HepG2 (cell line): ENCODE results near the gene ASB3. TPM values are rescaled to one million over a fixed set of nuclear protein-coding genes. Genes with fewer than 3 reads are reported as not detected.
A peak's percentile ranks its signal among the peaks of the same experiment; 100 is the strongest.

Source experiments
- CHD4 ChIP-seq: fragments of 200-600 bp; sonication (generic); IDR thresholded peaks from 2 replicates; pipeline ENCODE4 v1.7.0; 2017; ENCODE audit warnings: mild to moderate bottlenecking, low read length, borderline replicate concordance
- FOXC1 ChIP-seq: sonication (generic); formaldehyde crosslinking; IDR thresholded peaks from 2 replicates; pipeline ENCODE4 v1.8.0; 2022; ENCODE audit warnings: mild to moderate bottlenecking, missing genetic modification reagents, borderline replicate concordance
- GATAD2A ChIP-seq: IDR thresholded peaks from 2 replicates; pipeline ENCODE4 v1.6.1; 2016
- HMG20B ChIP-seq: conservative IDR thresholded peaks from 2 replicates; pipeline ENCODE4 v1.6.1; 2016; ENCODE audit warnings: missing genetic modification reagents, missing compliant biosample characterization
- HNRNPL ChIP-seq: fragments of 200-400 bp; formaldehyde crosslinking; IDR thresholded peaks from 2 replicates; pipeline ENCODE4 v1.6.1; 2017; ENCODE audit warnings: mild to moderate bottlenecking, low read depth, low read length
- IKZF4 ChIP-seq: sonication (generic); formaldehyde crosslinking; IDR thresholded peaks from 2 replicates; pipeline ENCODE4 v1.5.1; 2020; ENCODE audit warnings: borderline replicate concordance, mild to moderate bottlenecking, low read depth, missing genetic modification reagents; ENCODE audit errors: not compliant biosample characterization
- MBNL3 ChIP-seq: fragments of 250-450 bp; sonication (Bioruptor Pico); conservative IDR thresholded peaks from 2 replicates; pipeline ENCODE4 v1.8.0; 2022; ENCODE audit warnings: mild to moderate bottlenecking, inconsistent platforms
- PHF20 ChIP-seq: sonication (generic); formaldehyde crosslinking; IDR thresholded peaks from 2 replicates; pipeline ENCODE4 v1.5.0; 2020; ENCODE audit warnings: mild to moderate bottlenecking, missing genetic modification reagents
- RAD21 ChIP-seq: fragments of 450-650 bp; formaldehyde crosslinking; IDR thresholded peaks from 2 replicates; pipeline ENCODE4 v1.5.0; 2020; ENCODE audit warnings: mild to moderate bottlenecking
- SOX13 ChIP-seq, 3 experiments: fragments of 450-650 bp in 1 of 3; sonication (generic) in 1 of 3; formaldehyde crosslinking in 1 of 3; IDR thresholded peaks in 2 of 3; conservative IDR thresholded peaks in 1 of 3; 2 replicates each; pipeline versions ENCODE4 v1.5.0 to v1.6.1; 2016 to 2020; ENCODE audit warnings: antibody characterized with exemption in 1 of 3, mild to moderate bottlenecking in 1 of 3, missing compliant biosample characterization in 1 of 3, missing genetic modification reagents in 1 of 3, moderate library complexity in 1 of 3
- ZFP36 ChIP-seq: fragments of 150-350 bp; IDR thresholded peaks from 2 replicates; pipeline ENCODE4 v1.6.1; 2018; ENCODE audit warnings: borderline replicate concordance, low read length, low read depth; ENCODE audit not compliant: partially characterized antibody
- ZNF205 ChIP-seq: IDR thresholded peaks from 2 replicates; pipeline ENCODE4 v1.6.1; 2018; ENCODE audit warnings: missing biosample characterization, missing genetic modification reagents
- ZNF3 ChIP-seq: IDR thresholded peaks from 2 replicates; pipeline ENCODE4 v1.7.0; 2017; ENCODE audit warnings: inconsistent platforms
- ZNF326 ChIP-seq: sonication (generic); formaldehyde crosslinking; IDR thresholded peaks from 2 replicates; pipeline ENCODE4 v1.4.0; 2020; ENCODE audit warnings: missing genetic modification reagents, borderline replicate concordance
- ZNF335 ChIP-seq: sonication (generic); formaldehyde crosslinking; IDR thresholded peaks from 2 replicates; pipeline ENCODE4 v1.4.0; 2020; ENCODE audit warnings: missing genetic modification reagents
- polyA plus RNA-seq, 8 experiments: library from polyadenylated mRNA; depleted of rRNA in 3 of 8; stranded (reverse) in 7 of 8; unstranded in 1 of 8; fragments of >200 nt; fragmentation: Illumina TruSeq in 4 of 8; extraction: Trizol in 4 of 8; gene quantifications; 2 replicates each; pipeline versions ENCODE4 v1.2.1 to v1.2.3, GENCODE V29; 2011 to 2016; ENCODE audit warnings: low read depth in 4 of 8, missing spikeins in 1 of 8, mixed read lengths in 1 of 8; ENCODE audit not compliant: insufficient read depth in 1 of 8
- total RNA-seq, 5 experiments: library from RNA; depleted of rRNA; stranded (reverse); fragments of >200 nt; fragmentation: Illumina TruSeq; extraction: Trizol; gene quantifications; 2 replicates each; pipeline ENCODE4 v1.2.3, GENCODE V29; 2016; ENCODE audit warnings: low read depth in 1 of 5
- TF ChIP-seq, protein P1 (sequence below): sonication (generic); formaldehyde crosslinking; IDR thresholded peaks from 2 replicates; pipeline ENCODE4 v1.5.1; 2020; ENCODE audit warnings: missing genetic modification reagents, mild to moderate bottlenecking, borderline replicate concordance
- TF ChIP-seq, protein P2 (sequence below): fragments of 450-650 bp; IDR thresholded peaks from 2 replicates; pipeline ENCODE4 v1.6.1; 2017
- TF ChIP-seq, protein P3 (sequence below): sonication (generic); formaldehyde crosslinking; IDR thresholded peaks from 2 replicates; pipeline ENCODE4 v1.4.0; 2020; ENCODE audit warnings: missing genetic modification reagents, mild to moderate bottlenecking, borderline replicate concordance
- TF ChIP-seq, protein P4 (sequence below): sonication (generic); formaldehyde crosslinking; IDR thresholded peaks from 2 replicates; pipeline ENCODE4 v1.8.0; 2022; ENCODE audit warnings: missing genetic modification reagents, mild to moderate bottlenecking, borderline replicate concordance

The ASB3 gene
- total and polyA plus RNA-seq, 2 of the 13 experiments (the other 11 are each of a cell fraction or from before 2014, with no cell fraction given), result 40.1 to 41.8 TPM

DNA sequence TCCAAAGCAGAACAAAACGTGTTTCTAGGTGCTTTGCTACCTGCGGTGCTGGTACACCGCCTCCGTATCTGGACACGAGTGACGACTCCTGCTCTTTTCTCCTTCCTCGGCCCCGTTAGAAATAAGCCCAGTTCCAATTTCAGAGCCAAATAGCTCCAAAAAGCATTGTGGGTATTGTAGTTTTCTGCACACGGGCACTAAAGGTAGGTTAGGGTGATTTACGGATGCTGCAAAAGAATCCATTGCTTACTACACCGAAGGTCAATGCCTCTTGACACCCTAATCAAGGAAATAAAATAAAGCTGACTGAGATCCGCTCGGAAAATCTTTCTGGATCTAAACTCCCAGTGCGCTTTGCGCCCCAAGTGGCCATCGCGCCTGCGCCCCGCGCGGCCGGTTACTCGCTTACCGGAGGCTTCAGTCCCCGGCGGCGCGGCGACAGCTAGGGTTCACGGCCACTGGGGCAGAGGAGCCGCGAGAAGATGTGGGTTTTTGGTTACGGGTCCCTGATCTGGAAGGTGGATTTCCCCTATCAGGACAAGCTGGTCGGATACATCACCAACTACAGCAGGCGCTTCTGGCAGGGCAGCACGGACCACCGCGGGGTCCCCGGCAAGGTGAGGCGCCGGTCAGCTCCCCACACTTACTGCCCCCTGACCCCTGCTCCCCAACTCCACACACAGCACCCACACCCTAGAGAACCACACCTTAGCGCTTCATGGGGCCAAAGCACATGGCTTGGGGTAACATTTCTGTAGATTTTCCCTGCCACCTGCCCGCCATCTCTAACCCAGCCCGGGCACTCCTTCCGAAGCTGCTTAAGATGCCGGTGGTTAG lies 19.1 kb downstream of the ASB3 start, which contains the start of gene CHAC2 (continued):
- TF ChIP-seq, protein P1, sequence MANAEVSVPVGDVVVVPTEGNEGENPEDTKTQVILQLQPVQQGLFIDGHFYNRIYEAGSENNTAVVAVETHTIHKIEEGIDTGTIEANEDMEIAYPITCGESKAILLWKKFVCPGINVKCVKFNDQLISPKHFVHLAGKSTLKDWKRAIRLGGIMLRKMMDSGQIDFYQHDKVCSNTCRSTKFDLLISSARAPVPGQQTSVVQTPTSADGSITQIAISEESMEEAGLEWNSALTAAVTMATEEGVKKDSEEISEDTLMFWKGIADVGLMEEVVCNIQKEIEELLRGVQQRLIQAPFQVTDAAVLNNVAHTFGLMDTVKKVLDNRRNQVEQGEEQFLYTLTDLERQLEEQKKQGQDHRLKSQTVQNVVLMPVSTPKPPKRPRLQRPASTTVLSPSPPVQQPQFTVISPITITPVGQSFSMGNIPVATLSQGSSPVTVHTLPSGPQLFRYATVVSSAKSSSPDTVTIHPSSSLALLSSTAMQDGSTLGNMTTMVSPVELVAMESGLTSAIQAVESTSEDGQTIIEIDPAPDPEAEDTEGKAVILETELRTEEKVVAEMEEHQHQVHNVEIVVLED (CRISPR knock-in tag), result 0 out of 2 replicates have a peak, but pooled peaks have one; percentile 40
- no peak for TF ChIP-seq ZFP36
- peak; percentile 28 for TF ChIP-seq IKZF4 (CRISPR knock-in tag)
- no peak for TF ChIP-seq SOX13 (IDR thresholded peaks at IDR 0.05)
- 0 out of 4 replicates have a peak, but pooled peaks of 1 of the 2 experiments have one; percentile 7 for TF ChIP-seq SOX13 (CRISPR knock-in tag; conservative IDR thresholded peaks at IDR 0.05 in 1 of 2, IDR thresholded peaks at IDR 0.05 in 1 of 2)
- no peak; the same call in 1 of the 2 replicates for TF ChIP-seq PHF20 (CRISPR knock-in tag)
- TF ChIP-seq RAD21 (CRISPR knock-in tag), result no peak; the same call in 1 of the 2 replicates
- no peak; the same call in 1 of the 2 replicates for TF ChIP-seq HMG20B (CRISPR knock-in tag)
- TF ChIP-seq, protein P2, sequence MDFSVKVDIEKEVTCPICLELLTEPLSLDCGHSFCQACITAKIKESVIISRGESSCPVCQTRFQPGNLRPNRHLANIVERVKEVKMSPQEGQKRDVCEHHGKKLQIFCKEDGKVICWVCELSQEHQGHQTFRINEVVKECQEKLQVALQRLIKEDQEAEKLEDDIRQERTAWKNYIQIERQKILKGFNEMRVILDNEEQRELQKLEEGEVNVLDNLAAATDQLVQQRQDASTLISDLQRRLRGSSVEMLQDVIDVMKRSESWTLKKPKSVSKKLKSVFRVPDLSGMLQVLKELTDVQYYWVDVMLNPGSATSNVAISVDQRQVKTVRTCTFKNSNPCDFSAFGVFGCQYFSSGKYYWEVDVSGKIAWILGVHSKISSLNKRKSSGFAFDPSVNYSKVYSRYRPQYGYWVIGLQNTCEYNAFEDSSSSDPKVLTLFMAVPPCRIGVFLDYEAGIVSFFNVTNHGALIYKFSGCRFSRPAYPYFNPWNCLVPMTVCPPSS, result no peak
- TF ChIP-seq, protein P3, sequence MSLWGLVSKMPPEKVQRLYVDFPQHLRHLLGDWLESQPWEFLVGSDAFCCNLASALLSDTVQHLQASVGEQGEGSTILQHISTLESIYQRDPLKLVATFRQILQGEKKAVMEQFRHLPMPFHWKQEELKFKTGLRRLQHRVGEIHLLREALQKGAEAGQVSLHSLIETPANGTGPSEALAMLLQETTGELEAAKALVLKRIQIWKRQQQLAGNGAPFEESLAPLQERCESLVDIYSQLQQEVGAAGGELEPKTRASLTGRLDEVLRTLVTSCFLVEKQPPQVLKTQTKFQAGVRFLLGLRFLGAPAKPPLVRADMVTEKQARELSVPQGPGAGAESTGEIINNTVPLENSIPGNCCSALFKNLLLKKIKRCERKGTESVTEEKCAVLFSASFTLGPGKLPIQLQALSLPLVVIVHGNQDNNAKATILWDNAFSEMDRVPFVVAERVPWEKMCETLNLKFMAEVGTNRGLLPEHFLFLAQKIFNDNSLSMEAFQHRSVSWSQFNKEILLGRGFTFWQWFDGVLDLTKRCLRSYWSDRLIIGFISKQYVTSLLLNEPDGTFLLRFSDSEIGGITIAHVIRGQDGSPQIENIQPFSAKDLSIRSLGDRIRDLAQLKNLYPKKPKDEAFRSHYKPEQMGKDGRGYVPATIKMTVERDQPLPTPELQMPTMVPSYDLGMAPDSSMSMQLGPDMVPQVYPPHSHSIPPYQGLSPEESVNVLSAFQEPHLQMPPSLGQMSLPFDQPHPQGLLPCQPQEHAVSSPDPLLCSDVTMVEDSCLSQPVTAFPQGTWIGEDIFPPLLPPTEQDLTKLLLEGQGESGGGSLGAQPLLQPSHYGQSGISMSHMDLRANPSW (CRISPR knock-in tag), result 0 out of 2 replicates have a peak, but pooled peaks have one; percentile 37
- no peak for TF ChIP-seq ZNF3 (CRISPR knock-in tag)
- TF ChIP-seq ZNF205, result no peak; the same call in none of the 2 replicates
- TF ChIP-seq, protein P4, sequence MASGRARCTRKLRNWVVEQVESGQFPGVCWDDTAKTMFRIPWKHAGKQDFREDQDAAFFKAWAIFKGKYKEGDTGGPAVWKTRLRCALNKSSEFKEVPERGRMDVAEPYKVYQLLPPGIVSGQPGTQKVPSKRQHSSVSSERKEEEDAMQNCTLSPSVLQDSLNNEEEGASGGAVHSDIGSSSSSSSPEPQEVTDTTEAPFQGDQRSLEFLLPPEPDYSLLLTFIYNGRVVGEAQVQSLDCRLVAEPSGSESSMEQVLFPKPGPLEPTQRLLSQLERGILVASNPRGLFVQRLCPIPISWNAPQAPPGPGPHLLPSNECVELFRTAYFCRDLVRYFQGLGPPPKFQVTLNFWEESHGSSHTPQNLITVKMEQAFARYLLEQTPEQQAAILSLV (CRISPR knock-in tag), result peak; percentile 90; the same call in 1 of the 2 replicates
- TF ChIP-seq CHD4, result no peak
- TF ChIP-seq ZNF335 (CRISPR knock-in tag), result no peak
- TF ChIP-seq FOXC1 (CRISPR knock-in tag), result peak; percentile 49; the same call in 1 of the 2 replicates
- TF ChIP-seq GATAD2A (CRISPR knock-in tag), result peak; percentile 43; the same call in 1 of the 2 replicates
- TF ChIP-seq MBNL3 (CRISPR knock-in tag), result no peak
- 0 out of 2 replicates have a peak, but pooled peaks have one; percentile 50 for TF ChIP-seq HNRNPL
- no peak; the same call in 1 of the 2 replicates for TF ChIP-seq ZNF326 (CRISPR knock-in tag)
